ENCODE data around the gene DNLZ. TPM values are rescaled to one million over a fixed set of nuclear protein-coding genes. Genes with fewer than 3 reads are reported as not detected.

Gene DNLZ
- total and polyA plus RNA-seq, 10 of the 15 experiments (the other 5 are each of a cell fraction or from before 2014, with no cell fraction given): 0.66 to 29.7 (median 14.7) TPM; not detected in 1

GRCh38 chr9:136410500-136411287 is 47.1 kb upstream of the DNLZ start, which contains the start of the genes ENTR1 and PMPCA:
ENTR1 (minus strand) TSS chr9:136410614; CDS start chr9:136410397, 217 bp downstream.
PMPCA (plus strand) TSS chr9:136410658; CDS start chr9:136410669, 11 bp downstream.
- peaks cover 55% of the 10 kb centered on the region for H3K79me2 ChIP-seq (ENCODE audit: control insufficient read depth, insufficient read depth, low read length)
- H3K4me2 ChIP-seq (ENCODE audit: control insufficient read depth, insufficient read depth): peak within 1 kb of the TSS; percentile 99
- peak; percentile 52 for FAIRE-seq
- peak within 1 kb of the TSS; percentile 96 for H3K4me3 ChIP-seq
- no TSS peak for BruUV-seq (replicated peaks)
- in situ Hi-C loops (cut with MboI) (no loop called here), intact Hi-C loops (cut with micrococcal nuclease; ENCODE audit: unreplicated experiment) (loop anchor here (2.0 kb wide), 1 partner anchor 72 kb away; the partner anchor contains the start of gene SEC16A)
- ChIA-PET SMC1A (ENCODE audit: uncharacterized antibody, unreplicated experiment) (interaction anchor here (1.4 kb wide), 1 partner anchor 10 kb away, joined by 4 read pairs; no protein-coding TSS in a partner anchor), RAD21 (ENCODE audit: unreplicated experiment) (no interaction called here), CTCF (interaction anchor here (1.3 to 2.0 kb wide), 2 partner anchors 10 to 48 kb away, joined by 6 to 21 read pairs; no protein-coding TSS in a partner anchor), POLR2A (interaction anchor here (1.1 to 1.9 kb wide), 6 partner anchors 10 to 659 kb away, joined by 3 to 11 read pairs (median 4); partner anchors contain the start of genes SAPCD2 and SNAPC4)
- 1% methylated on average over 63 of the region's 83 CpGs for WGBS (ENCODE audit: insufficient coverage, insufficient replicate concordance, low lambda C conversion rate, missing lambda C conversion rate)
- no peaks in the 10 kb centered on the region for H4K20me1 ChIP-seq (ENCODE audit: control insufficient read depth, insufficient read depth)
- H2AFZ ChIP-seq (ENCODE audit: control insufficient read depth, low read depth, low read length): peak within 1 kb of the TSS; percentile 67
- H3K27ac ChIP-seq (ENCODE audit: control insufficient read depth, insufficient read depth): peak within 1 kb of the TSS; percentile 93
- peaks cover 16% of the 10 kb centered on the region for H3K4me1 ChIP-seq (ENCODE audit: control insufficient read depth, insufficient read depth, low read length)
- H3K36me3 ChIP-seq (ENCODE audit: control insufficient read depth in 2 of 2, insufficient read depth in 2 of 2, low read length in 1 of 2): peaks cover 15 to 21% of the 10 kb centered on the region in 2 experiments; a peak in 3 of 4 replicates
- H3K27me3 ChIP-seq (replicated peaks in 1 of 2; ENCODE audit: control insufficient read depth in 2 of 2, insufficient read depth in 2 of 2, low read length in 1 of 2): no peaks in the 10 kb centered on the region
- H3K9ac ChIP-seq (ENCODE audit: control insufficient read depth, insufficient read depth, low read length): peak within 1 kb of the TSS; percentile 97
- peak; percentile 66 for DNase-seq (ENCODE audit: low read depth, low spot score)
- no peaks in the 10 kb centered on the region for H3K9me3 ChIP-seq (replicated peaks; ENCODE audit: control insufficient read depth, insufficient read depth, low read length)
- peak; percentile 78 for ATAC-seq
- TF ChIP-seq CEBPZ (IDR thresholded peaks at IDR 0.05; ENCODE audit: low read depth, low read length) (no peak; the same call in 1 of the 2 replicates), TCF12 (IDR thresholded peaks at IDR 0.05; ENCODE audit: low read depth, low read length) (peak; percentile 76; the same call in 1 of the 2 replicates), MEF2B (IDR thresholded peaks at IDR 0.05; ENCODE audit: partially characterized antibody, poor library complexity, severe bottlenecking) (no peak), CHD2 (IDR thresholded peaks at IDR 0.05; ENCODE audit: borderline replicate concordance, low read depth, low read length) (peak; percentile 93), SREBF1 (IDR thresholded peaks at IDR 0.05; ENCODE audit: low read length) (no peak), ZNF274 (IDR thresholded peaks at IDR 0.05; ENCODE audit: insufficient read depth, insufficient read length) (no peak), ZZZ3 (IDR thresholded peaks at IDR 0.05; ENCODE audit: control insufficient read depth, insufficient read length, low read depth) (no peak), USF2 (IDR thresholded peaks at IDR 0.05; ENCODE audit: borderline replicate concordance, low read depth, low read length) (no peak), RCOR1 (conservative IDR thresholded peaks at IDR 0.05; ENCODE audit: low read depth, low read length) (no peak), GATAD2B (conservative IDR thresholded peaks at IDR 0.05; ENCODE audit: low read depth) (no peak; the same call in 1 of the 2 replicates), MXI1 (IDR thresholded peaks at IDR 0.05; ENCODE audit: low read depth, low read length) (peak; percentile 85), RUNX3 (IDR thresholded peaks at IDR 0.05; ENCODE audit: low read length) (peak; percentile 44; the same call in 1 of the 2 replicates), KDM1A (IDR thresholded peaks at IDR 0.05; ENCODE audit: borderline replicate concordance) (no peak), IRF3 (IDR thresholded peaks at IDR 0.05) (no peak), E2F4 (IDR thresholded peaks at IDR 0.05; ENCODE audit: low read depth, low read length) (no peak)

All from GM12878 (cell line).